NCI-H526 (cell line): ENCODE data around the gene KRTAP10-10.
"Not testable (repeated sequence)": the region's sequence is repeated elsewhere in the genome, so short reads cannot be mapped to it uniquely, and the experiment has no call there.

ENCODE experiments used
- DNase-seq, 2 experiments: peaks; one replicate each; lab custom pipeline; 2025; lab: John Stamatoyannopoulos, UW

KRTAP10-10 gene

DNA sequence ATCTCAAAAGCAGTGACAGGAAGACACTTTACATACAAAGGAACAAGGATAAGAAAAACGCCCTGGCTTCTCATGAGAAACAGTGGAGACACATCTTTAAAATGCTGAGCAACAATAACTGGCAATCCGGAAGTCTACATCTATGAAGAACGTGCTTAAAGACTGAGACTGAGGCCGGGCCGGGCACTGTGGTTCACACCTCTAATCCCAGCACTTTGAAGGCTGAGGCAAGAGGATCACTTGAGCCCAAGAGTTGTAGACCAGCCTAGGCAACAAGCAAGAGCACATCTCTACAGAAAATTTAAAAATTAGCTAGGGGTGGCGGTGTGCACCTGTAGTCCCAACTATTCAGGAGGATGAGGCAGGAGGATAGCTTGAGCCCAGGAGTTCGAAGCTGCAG, 46.9 kb downstream of the KRTAP10-10 start:
- no peak for DNase-seq

DNA sequence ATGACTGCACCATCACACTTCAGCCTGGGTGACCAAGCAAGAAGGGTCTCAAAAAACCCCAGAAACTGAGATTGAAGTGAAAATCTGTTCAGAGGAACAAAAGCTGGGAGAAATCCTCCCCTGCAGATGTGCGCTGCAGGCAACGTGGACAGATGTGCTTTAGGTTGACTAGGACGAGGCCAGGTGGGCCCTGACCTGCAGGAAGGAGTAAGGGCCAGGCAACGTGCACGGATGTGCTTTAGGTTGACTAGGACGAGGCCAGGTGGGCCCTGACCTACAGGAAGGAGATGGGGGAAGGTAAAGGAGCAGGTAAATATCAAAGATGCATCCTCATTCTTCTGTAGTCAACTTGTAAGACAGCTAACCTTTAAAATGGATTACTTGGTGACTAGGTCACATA, 47.3 kb downstream of the KRTAP10-10 start:
- no peak for DNase-seq

DNA sequence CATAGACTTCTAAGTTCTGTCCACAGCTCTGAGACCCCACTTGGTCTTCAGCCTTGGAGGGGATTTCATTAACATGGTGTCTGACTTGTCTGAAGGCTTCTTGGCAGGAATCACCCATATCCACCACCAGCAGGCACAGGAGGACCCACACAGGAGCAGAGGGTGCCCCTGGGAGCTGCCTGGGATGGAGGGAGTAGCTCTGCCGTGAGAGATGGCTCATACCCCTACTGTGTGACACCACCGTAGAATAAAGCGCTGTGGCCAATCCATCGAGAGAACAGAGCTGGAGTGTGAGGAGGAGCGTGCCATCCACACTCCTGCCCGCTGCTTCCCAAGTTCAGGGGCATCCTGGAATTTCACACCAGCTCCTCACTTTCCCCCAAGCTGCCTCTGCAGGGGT, 47.9 kb downstream of the KRTAP10-10 start:
- DNase-seq = not testable (repeated sequence)

DNA sequence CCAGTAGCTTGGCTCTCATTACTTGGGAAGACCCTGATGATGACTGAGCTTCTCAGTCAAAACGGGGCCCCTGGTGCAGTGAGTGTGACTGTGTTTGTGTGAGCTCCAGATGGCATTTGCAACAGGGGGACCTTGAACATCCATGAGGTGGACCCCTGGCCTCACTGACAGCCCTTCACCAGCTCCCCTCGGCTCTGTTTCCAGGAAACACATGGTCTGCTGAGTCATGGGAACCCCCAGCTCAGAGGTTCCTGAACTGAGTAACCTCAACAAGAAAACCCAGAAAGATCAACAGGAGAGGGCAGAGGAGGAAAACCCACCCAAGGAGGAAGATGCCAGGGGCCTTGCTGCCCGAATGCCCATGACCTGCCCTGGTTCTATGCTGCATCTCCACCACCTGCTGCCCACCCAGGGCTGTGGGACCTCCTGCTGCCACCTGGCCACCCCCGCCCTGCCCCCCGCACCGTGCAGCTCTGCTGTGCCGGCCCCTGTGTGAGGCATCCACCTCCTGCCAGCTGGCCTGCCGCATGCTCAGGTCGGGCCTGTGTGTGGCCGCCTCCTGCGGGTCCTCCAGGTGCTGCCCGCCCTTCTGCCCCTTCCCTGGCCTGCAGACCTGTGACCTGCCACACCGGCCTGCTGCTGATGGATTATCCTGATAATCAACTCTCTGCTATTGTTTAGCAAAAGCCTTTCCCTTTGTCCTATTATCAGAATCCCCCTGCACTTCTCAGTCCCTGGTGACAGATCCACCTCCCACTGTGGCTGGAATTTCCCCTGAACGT, 49.0 kb downstream of the KRTAP10-10 start:
- no peak for DNase-seq

DNA sequence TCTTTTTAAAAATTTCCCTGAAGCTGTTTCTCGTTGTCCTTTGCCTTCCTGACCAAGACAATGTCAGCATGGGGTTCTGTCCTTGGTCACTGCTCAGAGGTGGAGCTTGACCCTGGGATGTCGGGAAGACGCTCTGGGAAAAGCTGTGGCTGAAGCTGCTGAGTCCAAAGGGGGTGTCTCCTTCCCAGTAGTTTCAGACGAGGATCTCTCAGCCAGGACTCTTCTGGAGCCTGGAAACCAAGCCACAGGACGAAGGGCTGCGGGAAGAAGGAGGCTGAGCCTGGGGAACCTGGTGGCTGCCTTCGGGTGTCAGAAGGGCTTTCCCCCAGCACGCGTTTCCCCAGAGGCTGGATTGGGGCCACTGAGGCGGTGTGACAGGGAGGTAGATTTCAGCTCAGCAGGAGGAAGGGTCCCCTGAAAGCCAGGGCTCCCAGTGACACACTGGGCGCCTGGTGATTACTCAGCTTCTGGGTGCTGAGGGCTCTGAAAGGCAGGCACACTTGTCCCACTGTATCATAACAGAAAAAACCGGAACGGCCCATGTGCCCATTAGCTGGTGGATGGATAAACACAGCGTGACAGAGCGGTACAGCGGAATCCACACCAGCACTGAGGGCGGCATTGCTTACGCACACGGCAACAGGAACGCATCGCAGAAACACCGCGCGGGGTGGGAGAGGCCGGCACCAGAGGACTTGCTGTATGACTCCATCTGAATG, 49.8 kb downstream of the KRTAP10-10 start:
- DNase-seq = peak in 1 of 2 experiments; percentile 23

DNA sequence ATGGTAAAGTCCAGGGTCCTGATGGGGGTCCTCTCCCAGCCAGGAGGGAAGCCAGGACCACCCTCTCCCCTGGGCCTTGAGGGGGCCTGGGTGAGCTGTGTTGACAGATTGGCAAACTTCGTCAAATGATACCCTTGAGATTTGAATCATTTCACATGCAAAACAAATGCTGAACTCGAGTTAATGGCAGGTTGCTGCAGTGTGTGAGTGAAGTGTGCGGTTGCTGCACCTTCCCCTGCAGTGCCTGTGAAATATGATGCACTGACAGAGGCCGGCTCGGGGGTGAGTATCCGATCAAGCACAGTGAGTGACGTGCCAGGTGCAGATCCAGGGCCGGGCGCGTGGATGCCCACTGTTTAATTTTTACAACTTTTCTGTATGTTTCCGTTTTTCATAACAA, 50.5 kb downstream of the KRTAP10-10 start:
- peak; percentile 34 to 77 for DNase-seq
